Coronary artery (tissue), 2 donors: ENCODE results near the gene SHOX.
"Not testable (repeated sequence)": the region's sequence is repeated elsewhere in the genome, so short reads cannot be mapped to it uniquely, and the experiment has no call there.

Experiments used
- DNase-seq: peaks from one replicate; pipeline ENCODE4 v3.0.0-alpha.2; 2017; ENCODE audit warnings: low spot score
- H3K27ac ChIP-seq, 2 donors: fragments of 200-600 bp; sonication (generic); one replicate each; pipeline ENCODE4 v1.5.1; 2016 to 2019
- H3K4me3 ChIP-seq: fragments of 200-600 bp; sonication (generic); 2 replicates; pipeline ENCODE4 v1.5.1; 2016; ENCODE audit warnings: mild to moderate bottlenecking, moderate library complexity
- CTCF ChIP-seq: fragments of 200-600 bp; sonication (generic); IDR thresholded peaks from one replicate; pipeline ENCODE4 v1.5.1; 2019; ENCODE audit warnings: antibody characterized with exemption

The SHOX gene

DNA sequence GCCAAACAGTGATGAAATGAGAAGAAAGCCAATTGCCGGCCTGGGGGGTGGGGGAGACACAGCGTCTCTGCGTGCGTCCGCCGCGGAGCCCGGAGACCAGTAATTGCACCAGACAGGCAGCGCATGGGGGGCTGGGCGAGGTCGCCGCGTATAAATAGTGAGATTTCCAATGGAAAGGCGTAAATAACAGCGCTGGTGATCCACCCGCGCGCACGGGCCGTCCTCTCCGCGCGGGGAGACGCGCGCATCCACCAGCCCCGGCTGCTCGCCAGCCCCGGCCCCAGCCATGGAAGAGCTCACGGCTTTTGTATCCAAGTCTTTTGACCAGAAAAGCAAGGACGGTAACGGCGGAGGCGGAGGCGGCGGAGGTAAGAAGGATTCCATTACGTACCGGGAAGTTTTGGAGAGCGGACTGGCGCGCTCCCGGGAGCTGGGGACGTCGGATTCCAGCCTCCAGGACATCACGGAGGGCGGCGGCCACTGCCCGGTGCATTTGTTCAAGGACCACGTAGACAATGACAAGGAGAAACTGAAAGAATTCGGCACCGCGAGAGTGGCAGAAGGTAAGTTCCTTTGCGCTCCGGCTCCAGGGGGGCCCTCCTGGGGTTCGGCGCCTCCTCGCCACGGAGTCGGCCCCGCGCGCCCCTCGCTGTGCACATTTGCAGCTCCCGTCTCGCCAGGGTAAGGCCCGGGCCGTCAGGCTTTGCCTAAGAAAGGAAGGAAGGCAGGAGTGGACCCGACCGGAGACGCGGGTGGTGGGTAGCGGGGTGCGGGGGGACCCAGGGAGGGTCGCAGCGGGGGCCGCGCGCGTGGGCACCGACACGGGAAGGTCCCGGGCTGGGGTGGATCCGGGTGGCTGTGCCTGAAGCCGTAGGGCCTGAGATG is at the start of gene SHOX:
Gene SHOX, plus strand, starts transcription at position 180 of the 885 bp plus-strand sequence. Its CDS starts 107 bp downstream, at position 287.
- DNase-seq = no peak
- no peak within 1 kb of the TSS for H3K27ac ChIP-seq
- no peak within 1 kb of the TSS for H3K4me3 ChIP-seq
- no peak for TF ChIP-seq CTCF

DNA sequence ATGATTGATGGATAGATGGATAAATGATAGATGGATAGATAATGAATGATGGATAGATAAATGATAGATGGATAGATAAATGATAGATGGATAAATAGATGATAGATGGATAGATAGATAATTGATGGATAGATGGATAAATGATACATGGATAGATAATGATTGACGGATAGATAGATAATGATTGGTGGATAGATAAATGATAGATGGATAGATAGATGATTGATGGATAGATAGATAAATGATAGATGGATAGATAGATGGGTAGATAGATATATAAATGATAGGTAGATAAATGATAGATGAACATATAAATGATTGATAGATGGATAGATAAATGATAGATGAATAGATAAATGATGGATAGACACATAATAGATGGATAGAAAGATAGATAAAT is 49.5 kb upstream of the SHOX start:
- Histone ChIP-seq H3K27ac (no peak overlapping the region), H3K4me3 (no peak overlapping the region)
- no peak for TF ChIP-seq CTCF
- no peak for DNase-seq

- DNase-seq = peak; percentile 38
- no peak overlapping the region for H3K4me3 ChIP-seq
- H3K27ac ChIP-seq = no peak overlapping the region
- TF ChIP-seq CTCF = no peak
These were observed 48.8 kb upstream of the SHOX start for GRCh38 chrX:581720-582298.

DNA sequence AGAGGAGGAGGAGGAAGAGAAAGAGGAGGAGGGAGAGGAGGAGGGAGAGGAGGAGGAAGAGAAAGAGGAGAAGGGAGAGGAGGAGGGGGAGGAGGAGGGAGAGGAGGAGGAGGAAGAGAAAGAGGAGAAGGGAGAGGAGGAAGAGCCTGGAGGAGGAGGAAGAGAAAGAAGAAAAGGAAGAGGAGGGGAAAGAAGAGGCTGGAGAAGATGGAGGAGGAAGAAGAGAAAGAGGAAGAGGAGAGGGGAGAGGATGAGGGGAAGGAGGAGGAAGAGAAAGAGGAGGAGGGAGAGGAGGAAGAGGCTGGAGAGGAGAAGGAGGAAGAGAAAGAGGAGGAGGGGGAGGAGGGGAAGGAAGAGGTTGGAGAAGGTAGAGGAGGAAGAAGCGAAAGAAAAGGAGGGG is 46.0 kb upstream of the SHOX start:
- DNase-seq = no peak
- no peak for TF ChIP-seq CTCF
- Histone ChIP-seq H3K27ac (no peak overlapping the region), H3K4me3 (no peak overlapping the region)

DNA sequence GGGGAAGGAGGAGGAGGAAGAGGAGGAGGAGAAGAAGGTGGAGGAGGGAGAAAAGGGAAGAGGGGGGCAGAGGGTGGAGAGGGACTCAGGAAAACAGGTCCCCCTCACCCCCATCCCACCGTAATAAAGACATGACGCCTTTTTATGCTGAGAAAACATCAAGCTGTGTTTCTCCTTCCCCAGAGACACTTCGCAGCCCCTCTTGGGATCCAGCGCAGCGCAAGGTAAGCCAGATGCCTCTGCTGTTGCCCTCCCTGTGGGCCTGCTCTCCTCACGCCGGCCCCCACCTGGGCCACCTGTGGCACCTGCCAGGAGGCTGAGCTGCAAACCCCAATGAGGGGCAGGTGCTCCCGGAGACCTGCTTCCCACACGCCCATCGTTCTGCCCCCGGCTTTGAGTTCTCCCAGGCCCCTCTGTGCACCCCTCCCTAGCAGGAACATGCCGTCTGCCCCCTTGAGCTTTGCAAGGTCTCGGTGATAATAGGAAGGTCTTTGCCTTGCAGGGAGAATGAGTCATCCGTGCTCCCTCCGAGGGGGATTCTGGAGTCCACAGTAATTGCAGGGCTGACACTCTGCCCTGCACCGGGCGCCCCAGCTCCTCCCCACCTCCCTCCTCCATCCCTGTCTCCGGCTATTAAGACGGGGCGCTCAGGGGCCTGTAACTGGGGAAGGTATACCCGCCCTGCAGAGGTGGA is 45.3 kb upstream of the SHOX start:
- no peak overlapping the region for H3K27ac ChIP-seq
- no peak for TF ChIP-seq CTCF
- H3K4me3 ChIP-seq = no peak overlapping the region
- no peak for DNase-seq

GRCh38 chrX:586351-586750 is 44.2 kb upstream of the SHOX start:
- no peak for DNase-seq
- no peak for TF ChIP-seq CTCF

DNA sequence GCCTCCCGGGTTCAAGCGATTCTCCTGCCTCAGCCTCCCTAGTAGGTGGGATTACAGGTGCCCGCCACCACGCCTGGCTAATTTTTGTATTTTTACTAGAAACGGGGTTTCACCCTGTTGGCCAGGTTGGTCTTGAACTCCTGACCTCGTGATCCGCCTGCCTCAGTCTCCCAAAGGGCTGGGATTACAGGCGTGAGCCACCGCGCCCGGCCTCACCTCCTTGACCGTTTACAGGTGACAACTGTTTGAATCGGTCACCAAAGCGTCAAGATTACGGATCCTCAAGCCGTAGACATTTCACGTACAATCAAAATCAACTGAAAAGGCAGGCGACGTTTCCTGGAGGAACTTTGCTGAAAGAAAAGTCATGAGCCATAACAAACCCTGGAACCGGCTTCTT is 41.3 kb upstream of the SHOX start:
- not testable (repeated sequence) for H3K4me3 ChIP-seq, DNase-seq

More at GRCh38 chrX:586351-586750, 44.2 kb upstream of the SHOX start:
- Histone ChIP-seq H3K27ac (no peak overlapping the region), H3K4me3 (no peak overlapping the region)

More for the DNA sequence above, 41.3 kb upstream of the SHOX start:
- not testable (repeated sequence) for H3K27ac ChIP-seq
